GM12874 (cell line): ENCODE data around the gene SIDT2.

Source experiments
- CTCF ChIP-seq: IDR thresholded peaks from 2 replicates; pipeline ENCODE4 v1.5.1; 2011; ENCODE audit warnings: low read depth, mild to moderate bottlenecking, control low read depth, low read length, moderate library complexity; ENCODE audit not compliant: insufficient read depth

SIDT2 gene

DNA sequence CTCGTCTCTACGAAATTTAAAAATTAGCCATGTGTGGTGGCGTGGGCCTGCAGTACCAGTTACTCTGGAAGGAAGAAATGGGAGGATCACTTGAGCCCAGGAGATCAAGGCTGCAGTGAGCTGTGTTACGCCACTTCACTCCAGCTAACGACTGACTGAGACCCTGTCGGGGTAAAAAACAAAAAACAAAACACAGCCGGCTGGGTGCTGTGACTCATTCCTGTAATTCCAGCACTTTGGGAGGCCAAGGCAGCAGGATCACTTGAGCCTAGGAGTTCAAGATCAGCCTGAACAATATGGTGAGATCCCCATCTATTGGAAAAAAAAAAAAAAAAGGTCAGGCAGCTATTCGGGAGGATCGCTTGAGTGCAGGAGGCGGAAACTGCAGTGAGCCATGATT is 32.0 kb upstream of the SIDT2 start:
- no peak for TF ChIP-seq CTCF

GRCh38 chr11:117152066-117152465 is 26.5 kb upstream of the SIDT2 start:
- TF ChIP-seq CTCF: no peak

DNA sequence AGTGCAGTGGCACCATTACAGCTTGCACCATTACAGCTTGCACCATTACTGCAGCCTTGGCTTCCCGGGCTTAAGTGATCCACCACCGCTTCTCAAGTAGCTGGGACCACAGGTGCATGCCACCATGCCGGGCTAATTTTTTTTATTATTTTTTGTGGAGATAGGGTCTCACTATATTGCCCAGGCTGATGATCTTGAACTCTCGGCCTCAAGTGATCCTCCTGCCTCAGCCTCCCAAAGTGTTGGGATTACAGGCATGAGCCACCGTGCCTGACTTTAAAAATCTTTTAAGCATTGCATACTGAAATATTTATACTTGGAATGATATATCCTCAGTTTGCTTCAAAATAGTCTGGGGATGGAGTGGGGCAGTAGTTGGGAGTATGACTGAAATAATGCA is 24.1 kb upstream of the SIDT2 start:
- no peak for TF ChIP-seq CTCF

- no peak for TF ChIP-seq CTCF
Measured at GRCh38 chr11:117157507-117157906, 21.0 kb upstream of the SIDT2 start.

GRCh38 chr11:117159892-117160291 is 18.7 kb upstream of the SIDT2 start:
- TF ChIP-seq CTCF: no peak

GRCh38 chr11:117160826-117161225 is 17.7 kb upstream of the SIDT2 start:
- TF ChIP-seq CTCF: no peak

GRCh38 chr11:117166491-117166890 is 12.1 kb upstream of the SIDT2 start:
- no peak for TF ChIP-seq CTCF

DNA sequence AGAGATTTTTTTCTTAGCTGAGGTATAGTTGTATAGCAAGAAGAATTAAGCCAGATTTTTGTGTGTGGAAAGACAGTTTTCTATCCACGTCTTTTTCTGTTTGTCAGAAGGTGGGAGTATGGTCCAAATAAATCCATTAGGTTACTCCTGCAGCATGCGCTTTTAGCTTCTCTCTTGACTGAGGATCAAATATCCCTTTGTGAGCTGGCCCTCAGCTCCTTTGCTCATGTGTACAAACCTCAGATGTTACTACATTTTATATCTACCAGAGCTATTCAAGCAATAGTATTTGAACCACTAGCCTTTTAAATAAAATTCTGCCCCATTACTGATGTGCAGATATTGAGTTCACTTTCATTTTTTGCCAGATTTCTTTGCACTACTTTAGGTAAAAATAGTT is 8.8 kb upstream of the SIDT2 start:
- TF ChIP-seq CTCF: no peak
